GM12801 (cell line): ENCODE data around the gene AQP6.

Source experiments
- TF ChIP-seq, protein P1 (sequence below): IDR thresholded peaks from one replicate; pipeline ENCODE4 v1.5.1; 2011; ENCODE audit warnings: control low read depth; ENCODE audit not compliant: insufficient read length; ENCODE audit errors: extremely low read depth

Gene AQP6

GRCh38 chr12:49972129-49972528 lies 618 bp upstream of the AQP6 start:
- TF ChIP-seq, protein P1, sequence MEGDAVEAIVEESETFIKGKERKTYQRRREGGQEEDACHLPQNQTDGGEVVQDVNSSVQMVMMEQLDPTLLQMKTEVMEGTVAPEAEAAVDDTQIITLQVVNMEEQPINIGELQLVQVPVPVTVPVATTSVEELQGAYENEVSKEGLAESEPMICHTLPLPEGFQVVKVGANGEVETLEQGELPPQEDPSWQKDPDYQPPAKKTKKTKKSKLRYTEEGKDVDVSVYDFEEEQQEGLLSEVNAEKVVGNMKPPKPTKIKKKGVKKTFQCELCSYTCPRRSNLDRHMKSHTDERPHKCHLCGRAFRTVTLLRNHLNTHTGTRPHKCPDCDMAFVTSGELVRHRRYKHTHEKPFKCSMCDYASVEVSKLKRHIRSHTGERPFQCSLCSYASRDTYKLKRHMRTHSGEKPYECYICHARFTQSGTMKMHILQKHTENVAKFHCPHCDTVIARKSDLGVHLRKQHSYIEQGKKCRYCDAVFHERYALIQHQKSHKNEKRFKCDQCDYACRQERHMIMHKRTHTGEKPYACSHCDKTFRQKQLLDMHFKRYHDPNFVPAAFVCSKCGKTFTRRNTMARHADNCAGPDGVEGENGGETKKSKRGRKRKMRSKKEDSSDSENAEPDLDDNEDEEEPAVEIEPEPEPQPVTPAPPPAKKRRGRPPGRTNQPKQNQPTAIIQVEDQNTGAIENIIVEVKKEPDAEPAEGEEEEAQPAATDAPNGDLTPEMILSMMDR, result no peak

DNA sequence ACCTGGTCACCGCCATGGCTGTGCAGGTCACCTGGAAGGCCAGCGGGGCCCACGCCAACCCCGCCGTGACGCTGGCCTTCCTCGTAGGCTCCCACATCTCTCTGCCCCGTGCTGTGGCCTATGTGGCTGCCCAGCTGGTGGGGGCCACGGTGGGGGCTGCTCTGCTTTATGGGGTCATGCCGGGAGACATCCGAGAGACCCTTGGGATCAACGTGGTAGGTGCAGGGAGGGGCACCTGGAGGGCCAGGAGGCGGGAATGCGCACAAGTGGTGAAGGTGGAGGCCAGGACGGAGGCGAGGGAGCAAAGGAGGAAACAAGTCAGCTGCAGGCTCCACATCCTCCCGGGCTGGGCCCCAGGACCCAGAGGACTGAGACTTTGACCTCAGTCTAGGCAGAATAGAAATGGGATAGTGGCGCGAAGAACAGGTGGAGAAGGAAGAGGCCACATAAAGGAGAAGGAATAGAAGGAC lies 649 bp downstream of the AQP6 start:
- TF ChIP-seq, protein P1, result no peak

DNA sequence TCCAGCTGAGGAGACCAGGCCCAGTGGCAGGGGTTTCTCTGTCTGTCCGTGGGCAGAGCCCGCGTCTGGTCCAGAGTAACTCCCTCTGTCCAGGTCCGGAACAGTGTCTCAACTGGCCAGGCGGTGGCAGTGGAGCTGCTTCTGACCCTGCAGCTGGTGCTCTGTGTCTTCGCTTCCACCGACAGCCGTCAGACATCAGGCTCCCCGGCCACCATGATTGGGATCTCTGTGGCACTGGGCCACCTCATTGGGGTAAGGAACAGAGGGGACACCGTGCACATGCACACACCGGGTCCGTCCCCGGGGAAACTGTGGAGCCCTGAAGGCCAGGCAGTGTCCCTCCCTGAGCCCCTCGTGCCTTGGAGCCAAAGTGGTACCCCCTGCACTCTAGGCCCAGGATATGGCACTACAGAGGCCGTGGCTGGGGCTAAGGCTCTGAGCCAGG lies 1.5 kb downstream of the AQP6 start:
- TF ChIP-seq, protein P1, result no peak

- TF ChIP-seq, protein P1, result no peak
Observed at GRCh38 chr12:49974677-49975317, 2.0 kb downstream of the AQP6 start.

- TF ChIP-seq, protein P1, result no peak
Observed at GRCh38 chr12:49975318-49975761, 2.6 kb downstream of the AQP6 start.

GRCh38 chr12:49976557-49976956 lies 3.8 kb downstream of the AQP6 start:
- TF ChIP-seq, protein P1, result no peak

DNA sequence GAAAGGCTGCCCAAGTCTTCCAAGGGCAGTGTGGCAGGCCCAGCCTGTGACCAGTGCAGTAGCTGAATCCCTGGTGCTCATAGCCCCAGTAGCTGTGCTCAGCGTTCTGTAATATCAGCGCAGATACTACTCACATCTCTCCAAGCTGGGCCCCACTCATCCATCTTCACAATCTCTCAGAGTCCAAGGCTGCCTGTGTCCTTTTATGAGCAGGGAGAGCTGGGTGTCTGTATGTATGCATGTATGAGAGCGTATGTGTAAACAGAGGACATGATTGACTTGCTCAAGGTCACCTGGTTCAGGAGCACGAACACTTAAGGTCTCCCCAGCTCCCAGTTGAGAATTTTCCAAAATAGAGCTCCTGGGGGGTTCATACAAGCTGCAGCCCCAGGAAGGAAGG lies 5.4 kb downstream of the AQP6 start:
- TF ChIP-seq, protein P1, result no peak
